ENCODE results near the gene MRGPRX1.

DNA sequence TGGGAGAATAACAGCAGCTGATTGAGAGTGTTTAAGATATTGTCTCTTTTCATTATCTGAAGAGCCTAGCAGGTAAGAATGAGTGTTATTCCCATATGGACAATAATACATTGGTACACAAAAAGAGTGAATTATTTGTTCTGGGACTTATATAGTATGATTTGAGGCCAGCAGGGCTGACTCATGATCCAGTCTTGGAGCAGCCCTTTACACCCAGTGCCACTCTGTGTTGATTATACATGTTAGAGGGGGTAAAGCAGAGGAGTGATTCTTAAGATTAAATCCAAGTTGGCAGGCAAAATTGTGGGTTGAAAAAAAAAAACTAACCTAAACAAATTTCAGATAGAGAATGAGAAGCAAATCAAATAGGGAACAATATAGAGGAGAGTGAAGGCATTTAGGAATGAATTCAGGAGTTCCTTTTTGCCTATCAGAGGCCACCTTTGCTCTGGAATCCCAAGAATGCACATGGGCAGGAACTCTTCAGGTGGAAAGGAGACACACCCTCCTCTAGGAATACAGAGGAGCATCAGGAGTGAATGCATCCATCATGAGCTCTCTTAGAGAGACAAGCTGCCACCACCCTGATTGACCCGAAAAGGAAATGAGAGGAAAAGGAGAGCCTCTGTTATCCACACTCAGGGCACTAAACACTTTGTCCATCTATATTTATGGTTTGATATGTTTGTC, 19.2 kb upstream of the MRGPRX1 start:
- TF ChIP-seq POLR2A (IDR thresholded peaks at IDR 0.05): no peak
- TF ChIP-seq, protein P1, sequence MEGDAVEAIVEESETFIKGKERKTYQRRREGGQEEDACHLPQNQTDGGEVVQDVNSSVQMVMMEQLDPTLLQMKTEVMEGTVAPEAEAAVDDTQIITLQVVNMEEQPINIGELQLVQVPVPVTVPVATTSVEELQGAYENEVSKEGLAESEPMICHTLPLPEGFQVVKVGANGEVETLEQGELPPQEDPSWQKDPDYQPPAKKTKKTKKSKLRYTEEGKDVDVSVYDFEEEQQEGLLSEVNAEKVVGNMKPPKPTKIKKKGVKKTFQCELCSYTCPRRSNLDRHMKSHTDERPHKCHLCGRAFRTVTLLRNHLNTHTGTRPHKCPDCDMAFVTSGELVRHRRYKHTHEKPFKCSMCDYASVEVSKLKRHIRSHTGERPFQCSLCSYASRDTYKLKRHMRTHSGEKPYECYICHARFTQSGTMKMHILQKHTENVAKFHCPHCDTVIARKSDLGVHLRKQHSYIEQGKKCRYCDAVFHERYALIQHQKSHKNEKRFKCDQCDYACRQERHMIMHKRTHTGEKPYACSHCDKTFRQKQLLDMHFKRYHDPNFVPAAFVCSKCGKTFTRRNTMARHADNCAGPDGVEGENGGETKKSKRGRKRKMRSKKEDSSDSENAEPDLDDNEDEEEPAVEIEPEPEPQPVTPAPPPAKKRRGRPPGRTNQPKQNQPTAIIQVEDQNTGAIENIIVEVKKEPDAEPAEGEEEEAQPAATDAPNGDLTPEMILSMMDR (IDR thresholded peaks at IDR 0.05): no peak

Data from heart left ventricle (tissue), 13 donors.